KBM-7 (cell line): Measurements from ENCODE around the gene GNG14.
"Not testable (repeated sequence)": the region's sequence is repeated elsewhere in the genome, so short reads cannot be mapped to it uniquely, and the experiment has no call there.

Experiments
- DNase-seq: peaks from one replicate; pipeline ENCODE4 v3.0.0-alpha.2; 2015
- in situ Hi-C: fragments of 300-500 bp; cut with MboI; formaldehyde crosslinking; loops from 2 replicates; pipeline ENCODE4 v1.14.3; 2020; ENCODE audit warnings: low sequenced_read_pairs, low pct_unique_long_range_greater_than_20kb, mixed read lengths

GNG14 gene

GRCh38 chr19:12720851-12721655 lies 33.3 kb downstream of the GNG14 start:
- DNase-seq: no peak
- in situ Hi-C loops: no loop called here

- peak; percentile 31 for DNase-seq
- in situ Hi-C loops: no loop called here
Measured at GRCh38 chr19:12721656-12722565, 34.1 kb downstream of the GNG14 start.

GRCh38 chr19:12722566-12723380 lies 35.0 kb downstream of the GNG14 start:
- in situ Hi-C loops: no loop called here
- peak; percentile 98 for DNase-seq

GRCh38 chr19:12723381-12723640 lies 35.5 kb downstream of the GNG14 start:
- in situ Hi-C loops: no loop called here
- DNase-seq: no peak

GRCh38 chr19:12723641-12724426 lies 36.0 kb downstream of the GNG14 start, which contains the start of gene TNPO2:
TSS of gene TNPO2 (minus strand) at chr19:12723932. CDS start at chr19:12720977, 2,955 bp downstream.
- DNase-seq: peak; percentile 81
- in situ Hi-C loops: no loop called here

GRCh38 chr19:12725612-12726011 lies 37.8 kb downstream of the GNG14 start:
- in situ Hi-C loops, DNase-seq: not testable (repeated sequence)

GRCh38 chr19:12726988-12727316 lies 39.2 kb downstream of the GNG14 start:
- in situ Hi-C loops: no loop called here
- DNase-seq: no peak

- in situ Hi-C loops: no loop called here
- no peak for DNase-seq
Measured at GRCh38 chr19:12727745-12728433, 40.1 kb downstream of the GNG14 start.

- DNase-seq: peak; percentile 61
- in situ Hi-C loops: no loop called here
Measured at GRCh38 chr19:12730064-12730463, 42.3 kb downstream of the GNG14 start.

- in situ Hi-C loops: no loop called here
- no peak for DNase-seq
Measured at GRCh38 chr19:12731337-12731736, 43.5 kb downstream of the GNG14 start.

- DNase-seq: peak; percentile 74
Measured at GRCh38 chr19:12733369-12734214, 45.8 kb downstream of the GNG14 start.

GRCh38 chr19:12736995-12737834 lies 49.4 kb downstream of the GNG14 start, which contains the start of gene GET3:
TSS of gene GET3 (plus strand) at chr19:12737497. CDS start at chr19:12737506, 9 bp downstream.
- peak; percentile 96 for DNase-seq
- in situ Hi-C loops: no loop called here

More at GRCh38 chr19:12733369-12734214, 45.8 kb downstream of the GNG14 start:
- in situ Hi-C loops: no loop called here

GRCh38 chr19:12737835-12738351 lies 50.1 kb downstream of the GNG14 start:
- in situ Hi-C loops: no loop called here
- DNase-seq: no peak
